ENCODE data around the gene AOPEP. TPM values are rescaled to one million over a fixed set of nuclear protein-coding genes. Genes with fewer than 3 reads are reported as not detected.

AOPEP gene
- total RNA-seq, 1 donor from 2014 or later, result 305 TPM

- no peak overlapping the region for H3K4me3 ChIP-seq
- intact Hi-C loops (cut with DNase I), result no loop called here
- peaks cover 16% of the 10 kb centered on the region for H3K4me1 ChIP-seq
- TF ChIP-seq POLR2A (IDR thresholded peaks at IDR 0.05), result no peak
- TF ChIP-seq CTCF (IDR thresholded peaks at IDR 0.05), result no peak
- no peak for TF ChIP-seq POLR2AphosphoS5 (IDR thresholded peaks at IDR 0.05; ENCODE audit: insufficient read depth in 1 of 2, low read depth in 1 of 2)
- DNase-seq (ENCODE audit: extremely low spot score in 2 of 2), result peak in 1 of 2 donors; percentile 40
- H3K27me3 ChIP-seq, result no peaks in the 10 kb centered on the region
- H3K36me3 ChIP-seq, result no peaks in the 10 kb centered on the region
- H3K9me3 ChIP-seq, result no peaks in the 10 kb centered on the region
- no peak overlapping the region for H3K27ac ChIP-seq
Observed at GRCh38 chr9:94892675-94893074, 166.2 kb downstream of the AOPEP start.

DNA sequence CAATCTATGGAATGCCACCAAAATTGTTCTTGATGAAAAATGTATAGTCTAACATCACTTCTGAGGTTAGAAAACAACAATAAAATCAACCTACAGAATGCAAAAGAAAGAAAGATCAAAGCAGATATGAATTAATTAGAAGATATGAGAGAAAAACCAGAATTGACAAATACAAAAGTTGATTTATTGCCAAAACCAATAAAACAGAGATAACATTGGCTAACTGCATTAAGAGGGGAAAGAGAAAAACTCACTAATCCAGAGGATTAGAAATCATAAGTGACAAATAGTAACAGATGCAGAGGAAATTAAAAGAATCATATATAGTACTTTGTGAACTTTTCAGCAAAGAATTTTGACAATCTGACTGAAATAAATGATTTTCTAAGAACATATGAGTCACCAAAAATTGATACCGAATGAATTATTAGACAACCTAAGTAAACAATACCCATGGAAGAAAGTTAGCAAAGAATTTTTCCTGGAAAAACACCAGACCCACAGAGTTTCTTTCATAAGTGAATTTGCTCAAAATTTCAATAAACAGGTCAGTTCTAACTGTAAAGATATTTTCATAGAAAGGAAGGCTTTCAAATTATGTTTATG lies 167.7 kb downstream of the AOPEP start:
- intact Hi-C loops (cut with DNase I), result no loop called here
- DNase-seq (ENCODE audit: extremely low spot score in 2 of 2), result no peak
- no peaks in the 10 kb centered on the region for H3K27me3 ChIP-seq
- H3K36me3 ChIP-seq, result no peaks in the 10 kb centered on the region
- TF ChIP-seq POLR2AphosphoS5 (IDR thresholded peaks at IDR 0.05; ENCODE audit: insufficient read depth in 1 of 2, low read depth in 1 of 2) (no peak), CTCF (IDR thresholded peaks at IDR 0.05) (no peak), POLR2A (IDR thresholded peaks at IDR 0.05) (no peak)
- no peak overlapping the region for H3K27ac ChIP-seq
- no peaks in the 10 kb centered on the region for H3K9me3 ChIP-seq
- no peak overlapping the region for H3K4me3 ChIP-seq
- H3K4me1 ChIP-seq, result peaks cover 11% of the 10 kb centered on the region

DNA sequence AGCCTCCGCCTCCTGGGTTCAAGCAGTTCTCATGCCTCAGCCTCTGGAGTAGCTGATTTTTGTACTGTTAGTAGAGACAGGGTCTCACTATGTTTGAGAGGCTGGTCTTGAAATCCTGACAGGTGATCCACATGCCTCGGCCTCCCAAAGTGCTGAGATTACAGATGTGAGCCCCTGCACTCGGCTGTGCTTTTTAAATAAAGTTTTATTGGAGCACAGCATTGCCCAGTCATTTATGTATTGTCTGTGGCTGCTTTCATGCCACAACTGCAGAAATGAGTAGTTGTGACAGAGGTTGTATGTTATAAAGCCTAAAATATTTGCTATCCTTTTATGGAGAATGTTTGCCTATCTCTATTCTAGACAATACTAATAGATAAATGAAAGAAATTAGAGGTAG lies 169.2 kb downstream of the AOPEP start:
- TF ChIP-seq POLR2A (IDR thresholded peaks at IDR 0.05) (no peak), CTCF (IDR thresholded peaks at IDR 0.05) (no peak), POLR2AphosphoS5 (IDR thresholded peaks at IDR 0.05; ENCODE audit: insufficient read depth in 1 of 2, low read depth in 1 of 2) (no peak)
- Histone ChIP-seq H3K27me3 (no peaks in the 10 kb centered on the region), H3K4me3 (no peak overlapping the region), H3K9me3 (no peaks in the 10 kb centered on the region), H3K4me1 (peaks cover 20% of the 10 kb centered on the region), H3K27ac (no peak overlapping the region), H3K36me3 (no peaks in the 10 kb centered on the region)
- DNase-seq (ENCODE audit: extremely low spot score in 2 of 2), result peak in 1 of 2 donors; percentile 64
- intact Hi-C loops (cut with DNase I), result no loop called here

- peaks cover 27% of the 10 kb centered on the region for H3K4me1 ChIP-seq
- intact Hi-C loops (cut with DNase I), result no loop called here
- TF ChIP-seq POLR2A (IDR thresholded peaks at IDR 0.05), result no peak
- TF ChIP-seq POLR2AphosphoS5 (IDR thresholded peaks at IDR 0.05; ENCODE audit: insufficient read depth in 1 of 2, low read depth in 1 of 2), result no peak
- no peak for TF ChIP-seq CTCF (IDR thresholded peaks at IDR 0.05)
- H3K4me3 ChIP-seq, result no peak overlapping the region
- H3K27ac ChIP-seq, result no peak overlapping the region
- no peaks in the 10 kb centered on the region for H3K9me3 ChIP-seq
- DNase-seq (ENCODE audit: extremely low spot score in 2 of 2), result no peak
- no peaks in the 10 kb centered on the region for H3K27me3 ChIP-seq
- no peaks in the 10 kb centered on the region for H3K36me3 ChIP-seq
Observed at GRCh38 chr9:94896512-94896911, 170.0 kb downstream of the AOPEP start.

GRCh38 chr9:94899464-94900221 lies 173.1 kb downstream of the AOPEP start:
- DNase-seq (ENCODE audit: extremely low spot score in 2 of 2), result peak in 1 of 2 donors; percentile 82
- Histone ChIP-seq H3K4me1 (peaks cover 41% of the 10 kb centered on the region), H3K27ac (peak overlapping the region; percentile 90), H3K36me3 (no peaks in the 10 kb centered on the region), H3K9me3 (no peaks in the 10 kb centered on the region), H3K27me3 (no peaks in the 10 kb centered on the region), H3K4me3 (no peak overlapping the region)
- intact Hi-C loops (cut with DNase I), result no loop called here
- TF ChIP-seq POLR2AphosphoS5 (IDR thresholded peaks at IDR 0.05; ENCODE audit: insufficient read depth in 1 of 2, low read depth in 1 of 2), result no peak
- TF ChIP-seq POLR2A (IDR thresholded peaks at IDR 0.05), result no peak
